ENCODE results near the gene CCNG1. TPM values are rescaled to one million over a fixed set of nuclear protein-coding genes. Genes with fewer than 3 reads are reported as not detected.

The CCNG1 gene
- total and polyA plus RNA-seq, 9 of the 15 experiments (the other 6 are each of a cell fraction or from before 2014, with no cell fraction given): 121 to 293 (median 245) TPM

DNA sequence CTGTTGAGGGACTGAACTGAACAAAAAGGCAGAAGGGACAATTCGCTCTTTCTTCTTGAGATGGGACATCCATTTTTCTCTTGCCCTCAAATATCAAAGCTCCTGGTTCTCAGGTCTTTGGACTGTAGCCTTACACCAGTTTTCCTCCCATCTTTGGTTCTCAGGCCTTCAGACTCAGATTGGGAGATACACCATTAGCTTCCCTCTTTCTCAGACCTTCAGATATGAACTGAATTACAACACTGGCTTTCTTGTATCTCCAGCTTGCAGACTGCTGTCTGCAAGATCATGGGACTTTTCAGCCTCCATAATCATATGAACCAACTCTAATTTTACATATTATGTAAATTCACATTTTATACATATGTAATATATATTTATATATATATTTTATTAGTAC is 12.6 kb upstream of the CCNG1 start (continued):
- TF ChIP-seq CBFA2T2 (conservative IDR thresholded peaks at IDR 0.05) (0 out of 2 replicates have a peak, but pooled peaks have one; percentile 5), MEF2A (IDR thresholded peaks at IDR 0.05; ENCODE audit: control insufficient read depth, low read depth, low read length) (no peak), TAL1 (IDR thresholded peaks at IDR 0.05) (peak; percentile 28; the same call in 1 of the 2 replicates), ZNF695 (CRISPR knock-in tag; IDR thresholded peaks at IDR 0.05) (no peak), KLF6 (CRISPR knock-in tag; IDR thresholded peaks at IDR 0.05; ENCODE audit: borderline replicate concordance) (no peak)
- TF ChIP-seq, protein P1, sequence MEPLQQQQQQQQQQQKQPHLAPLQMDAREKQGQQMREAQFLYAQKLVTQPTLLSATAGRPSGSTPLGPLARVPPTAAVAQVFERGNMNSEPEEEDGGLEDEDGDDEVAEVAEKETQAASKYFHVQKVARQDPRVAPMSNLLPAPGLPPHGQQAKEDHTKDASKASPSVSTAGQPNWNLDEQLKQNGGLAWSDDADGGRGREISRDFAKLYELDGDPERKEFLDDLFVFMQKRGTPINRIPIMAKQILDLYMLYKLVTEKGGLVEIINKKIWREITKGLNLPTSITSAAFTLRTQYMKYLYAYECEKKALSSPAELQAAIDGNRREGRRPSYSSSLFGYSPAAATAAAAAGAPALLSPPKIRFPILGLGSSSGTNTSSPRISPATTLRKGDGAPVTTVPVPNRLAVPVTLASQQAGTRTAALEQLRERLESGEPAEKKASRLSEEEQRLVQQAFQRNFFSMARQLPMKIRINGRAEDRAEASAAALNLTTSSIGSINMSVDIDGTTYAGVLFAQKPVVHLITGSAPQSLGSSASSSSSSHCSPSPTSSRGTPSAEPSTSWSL (CRISPR knock-in tag; IDR thresholded peaks at IDR 0.05; ENCODE audit: borderline replicate concordance): no peak
- TF ChIP-seq, protein P2, sequence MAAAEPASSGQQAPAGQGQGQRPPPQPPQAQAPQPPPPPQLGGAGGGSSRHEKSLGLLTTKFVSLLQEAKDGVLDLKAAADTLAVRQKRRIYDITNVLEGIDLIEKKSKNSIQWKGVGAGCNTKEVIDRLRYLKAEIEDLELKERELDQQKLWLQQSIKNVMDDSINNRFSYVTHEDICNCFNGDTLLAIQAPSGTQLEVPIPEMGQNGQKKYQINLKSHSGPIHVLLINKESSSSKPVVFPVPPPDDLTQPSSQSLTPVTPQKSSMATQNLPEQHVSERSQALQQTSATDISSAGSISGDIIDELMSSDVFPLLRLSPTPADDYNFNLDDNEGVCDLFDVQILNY (CRISPR knock-in tag; IDR thresholded peaks at IDR 0.05): no peak
- TF ChIP-seq, protein P3, sequence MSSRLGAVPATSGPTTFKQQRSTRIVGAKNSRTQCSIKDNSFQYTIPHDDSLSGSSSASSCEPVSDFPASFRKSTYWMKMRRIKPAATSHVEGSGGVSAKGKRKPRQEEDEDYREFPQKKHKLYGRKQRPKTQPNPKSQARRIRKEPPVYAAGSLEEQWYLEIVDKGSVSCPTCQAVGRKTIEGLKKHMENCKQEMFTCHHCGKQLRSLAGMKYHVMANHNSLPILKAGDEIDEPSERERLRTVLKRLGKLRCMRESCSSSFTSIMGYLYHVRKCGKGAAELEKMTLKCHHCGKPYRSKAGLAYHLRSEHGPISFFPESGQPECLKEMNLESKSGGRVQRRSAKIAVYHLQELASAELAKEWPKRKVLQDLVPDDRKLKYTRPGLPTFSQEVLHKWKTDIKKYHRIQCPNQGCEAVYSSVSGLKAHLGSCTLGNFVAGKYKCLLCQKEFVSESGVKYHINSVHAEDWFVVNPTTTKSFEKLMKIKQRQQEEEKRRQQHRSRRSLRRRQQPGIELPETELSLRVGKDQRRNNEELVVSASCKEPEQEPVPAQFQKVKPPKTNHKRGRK (tag; IDR thresholded peaks at IDR 0.05): no peak
- TF ChIP-seq, protein P4, sequence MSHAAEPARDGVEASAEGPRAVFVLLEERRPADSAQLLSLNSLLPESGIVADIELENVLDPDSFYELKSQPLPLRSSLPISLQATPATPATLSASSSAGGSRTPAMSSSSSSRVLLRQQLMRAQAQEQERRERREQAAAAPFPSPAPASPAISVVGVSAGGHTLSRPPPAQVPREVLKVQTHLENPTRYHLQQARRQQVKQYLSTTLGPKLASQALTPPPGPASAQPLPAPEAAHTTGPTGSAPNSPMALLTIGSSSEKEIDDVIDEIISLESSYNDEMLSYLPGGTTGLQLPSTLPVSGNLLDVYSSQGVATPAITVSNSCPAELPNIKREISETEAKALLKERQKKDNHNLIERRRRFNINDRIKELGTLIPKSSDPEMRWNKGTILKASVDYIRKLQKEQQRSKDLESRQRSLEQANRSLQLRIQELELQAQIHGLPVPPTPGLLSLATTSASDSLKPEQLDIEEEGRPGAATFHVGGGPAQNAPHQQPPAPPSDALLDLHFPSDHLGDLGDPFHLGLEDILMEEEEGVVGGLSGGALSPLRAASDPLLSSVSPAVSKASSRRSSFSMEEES (CRISPR knock-in tag; IDR thresholded peaks at IDR 0.05): no peak
- TF ChIP-seq, protein P5, sequence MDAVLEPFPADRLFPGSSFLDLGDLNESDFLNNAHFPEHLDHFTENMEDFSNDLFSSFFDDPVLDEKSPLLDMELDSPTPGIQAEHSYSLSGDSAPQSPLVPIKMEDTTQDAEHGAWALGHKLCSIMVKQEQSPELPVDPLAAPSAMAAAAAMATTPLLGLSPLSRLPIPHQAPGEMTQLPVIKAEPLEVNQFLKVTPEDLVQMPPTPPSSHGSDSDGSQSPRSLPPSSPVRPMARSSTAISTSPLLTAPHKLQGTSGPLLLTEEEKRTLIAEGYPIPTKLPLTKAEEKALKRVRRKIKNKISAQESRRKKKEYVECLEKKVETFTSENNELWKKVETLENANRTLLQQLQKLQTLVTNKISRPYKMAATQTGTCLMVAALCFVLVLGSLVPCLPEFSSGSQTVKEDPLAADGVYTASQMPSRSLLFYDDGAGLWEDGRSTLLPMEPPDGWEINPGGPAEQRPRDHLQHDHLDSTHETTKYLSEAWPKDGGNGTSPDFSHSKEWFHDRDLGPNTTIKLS (IDR thresholded peaks at IDR 0.05; ENCODE audit: borderline replicate concordance, low read depth): no peak
